Trophoblast cell (in vitro differentiated cells and primary cell): ENCODE data around the gene EPHA6.

Experiments
- DNase-seq, 2 donors: peaks; one replicate each; pipeline ENCODE4 v3.0.0-alpha.2; 2016
- H2AFZ ChIP-seq: 2 replicates; pipeline ENCODE4 v1.6.1; 2013; ENCODE audit warnings: low read length, moderate library complexity, mild to moderate bottlenecking; ENCODE audit not compliant: insufficient read depth, poor library complexity
- H2AK5ac ChIP-seq: 2 replicates; pipeline ENCODE4 v1.6.1; 2013; ENCODE audit warnings: mild to moderate bottlenecking, low read length
- H2BK120ac ChIP-seq: 2 replicates; pipeline ENCODE4 v1.6.1; 2013; ENCODE audit warnings: low read length, mild to moderate bottlenecking, moderate library complexity; ENCODE audit not compliant: insufficient read depth, poor library complexity
- H2BK12ac ChIP-seq: 2 replicates; pipeline ENCODE4 v1.6.1; 2013; ENCODE audit warnings: mild to moderate bottlenecking, low read length, moderate library complexity
- H2BK5ac ChIP-seq: 2 replicates; pipeline ENCODE4 v1.6.1; 2013; ENCODE audit warnings: low read length, low read depth, moderate library complexity, mild to moderate bottlenecking; ENCODE audit not compliant: poor library complexity
- H3K14ac ChIP-seq: 2 replicates; pipeline ENCODE4 v1.6.1; 2013; ENCODE audit warnings: mild to moderate bottlenecking, low read length
- H3K18ac ChIP-seq: 2 replicates; pipeline ENCODE4 v1.6.1; 2013; ENCODE audit warnings: mild to moderate bottlenecking, low read length
- H3K23ac ChIP-seq: 2 replicates; pipeline ENCODE4 v1.6.1; 2013; ENCODE audit warnings: low read length
- H3K27ac ChIP-seq: 2 replicates; pipeline ENCODE4 v1.5.1; 2013; ENCODE audit warnings: low read depth, mild to moderate bottlenecking, inconsistent platforms, low read length, moderate library complexity
- H3K27me3 ChIP-seq: 2 replicates; pipeline ENCODE4 v1.6.1; 2013; ENCODE audit warnings: inconsistent platforms, mild to moderate bottlenecking, low read length, moderate library complexity; ENCODE audit not compliant: insufficient read depth
- H3K36me3 ChIP-seq, 2 experiments: 1 replicate in 1 of 2; 2 replicates in 1 of 2; pipeline ENCODE4 v1.6.1; 2013; ENCODE audit warnings: low read length in 2 of 2, mild to moderate bottlenecking in 2 of 2, moderate library complexity in 1 of 2; ENCODE audit not compliant: insufficient read depth in 2 of 2, control insufficient read depth in 1 of 2
- H3K4ac ChIP-seq: 2 replicates; pipeline ENCODE4 v1.6.1; 2013; ENCODE audit warnings: low read depth, mild to moderate bottlenecking, low read length, moderate library complexity
- H3K4me1 ChIP-seq, 2 experiments: 1 replicate in 1 of 2; 2 replicates in 1 of 2; pipeline ENCODE4 v1.6.1; 2013; ENCODE audit warnings: low read length in 2 of 2, mild to moderate bottlenecking in 2 of 2, moderate library complexity in 1 of 2; ENCODE audit not compliant: insufficient read depth in 2 of 2, control insufficient read depth in 1 of 2
- H3K4me2 ChIP-seq: 2 replicates; pipeline ENCODE4 v1.6.1; 2013; ENCODE audit warnings: inconsistent platforms, mild to moderate bottlenecking, low read length, moderate library complexity
- H3K4me3 ChIP-seq: 2 replicates; pipeline ENCODE4 v1.5.1; 2013; ENCODE audit warnings: mild to moderate bottlenecking, low read depth, low read length, inconsistent platforms
- H3K79me1 ChIP-seq: one replicate; pipeline ENCODE4 v1.6.1; 2013; ENCODE audit warnings: low read length
- H3K79me2 ChIP-seq: 2 replicates; pipeline ENCODE4 v1.6.1; 2013; ENCODE audit warnings: low read length, mild to moderate bottlenecking; ENCODE audit not compliant: control insufficient read depth, insufficient read depth, poor library complexity
- H3K9ac ChIP-seq: 2 replicates; pipeline ENCODE4 v1.6.1; 2013; ENCODE audit warnings: mild to moderate bottlenecking, low read length
- H3K9me3 ChIP-seq: 2 replicates; pipeline ENCODE4 v1.6.1; 2013; ENCODE audit warnings: low read depth, mild to moderate bottlenecking, control low read depth, inconsistent platforms, low read length; ENCODE audit not compliant: insufficient read depth
- H4K12ac ChIP-seq: 2 replicates; pipeline ENCODE4 v1.6.1; 2013; ENCODE audit warnings: low read depth, mild to moderate bottlenecking, low read length, moderate library complexity
- H4K8ac ChIP-seq: 2 replicates; pipeline ENCODE4 v1.6.1; 2013; ENCODE audit warnings: low read depth, mild to moderate bottlenecking, low read length, moderate library complexity
- H4K91ac ChIP-seq: one replicate; pipeline ENCODE4 v1.6.1; 2013; ENCODE audit warnings: low read depth, mild to moderate bottlenecking, low read length, moderate library complexity
- WGBS: extraction: QIAGEN DNeasy Blood & Tissue Kit; methylation state at CpG from one replicate; pipeline ENCODE4 v1.1.7; 2013; ENCODE audit warnings: missing lambda C conversion rate; ENCODE audit not compliant: insufficient read length, insufficient coverage; ENCODE audit errors: extremely low coverage; 5-methylcytosine and 5-hydroxymethylcytosine counted together

The EPHA6 gene

GRCh38 chr3:97658668-97659285 lies 844.4 kb downstream of the EPHA6 start:
- no peak overlapping the region for H2AFZ ChIP-seq
- no peaks in the 10 kb centered on the region for H3K79me1 ChIP-seq
- no peaks in the 10 kb centered on the region for H3K9me3 ChIP-seq
- no peak overlapping the region for H3K27ac ChIP-seq
- no peak overlapping the region for H3K4me3 ChIP-seq
- H4K91ac ChIP-seq, result no peak overlapping the region
- H3K9ac ChIP-seq, result no peak overlapping the region
- H3K36me3 ChIP-seq, result no peaks in the 10 kb centered on the region
- no peaks in the 10 kb centered on the region for H3K4me1 ChIP-seq
- WGBS, result no CpG with 5 or more reads among the region's 3 CpGs
- H3K4ac ChIP-seq, result no peak overlapping the region
- no peak overlapping the region for H4K12ac ChIP-seq
- no peak overlapping the region for H2AK5ac ChIP-seq
- no peaks in the 10 kb centered on the region for H3K79me2 ChIP-seq
- no peaks in the 10 kb centered on the region for H3K27me3 ChIP-seq
- no peak overlapping the region for H2BK5ac ChIP-seq
- no peak overlapping the region for H2BK120ac ChIP-seq
- H4K8ac ChIP-seq, result no peak overlapping the region
- DNase-seq, result peak in 1 of 2 donors; percentile 64
- no peak overlapping the region for H2BK12ac ChIP-seq
- no peak overlapping the region for H3K4me2 ChIP-seq
- H3K23ac ChIP-seq, result no peak overlapping the region
- no peak overlapping the region for H3K18ac ChIP-seq
- H3K14ac ChIP-seq, result no peak overlapping the region

GRCh38 chr3:97662264-97662663 lies 847.9 kb downstream of the EPHA6 start:
- no peak overlapping the region for H2BK120ac ChIP-seq
- H3K4me3 ChIP-seq, result no peak overlapping the region
- H3K27me3 ChIP-seq, result no peaks in the 10 kb centered on the region
- no peak overlapping the region for H3K27ac ChIP-seq
- no peak overlapping the region for H3K23ac ChIP-seq
- no peaks in the 10 kb centered on the region for H3K79me2 ChIP-seq
- H2AK5ac ChIP-seq, result no peak overlapping the region
- no peak overlapping the region for H3K4ac ChIP-seq
- H3K36me3 ChIP-seq, result no peaks in the 10 kb centered on the region
- WGBS, result no CpG with 5 or more reads among the region's 5 CpGs
- no peak for DNase-seq
- no peaks in the 10 kb centered on the region for H3K79me1 ChIP-seq
- H3K14ac ChIP-seq, result no peak overlapping the region
- no peak overlapping the region for H4K91ac ChIP-seq
- H4K12ac ChIP-seq, result no peak overlapping the region
- no peak overlapping the region for H2AFZ ChIP-seq
- no peak overlapping the region for H3K18ac ChIP-seq
- H4K8ac ChIP-seq, result no peak overlapping the region
- H3K9me3 ChIP-seq, result no peaks in the 10 kb centered on the region
- no peak overlapping the region for H2BK12ac ChIP-seq
- no peaks in the 10 kb centered on the region for H3K4me1 ChIP-seq
- no peak overlapping the region for H2BK5ac ChIP-seq
- H3K4me2 ChIP-seq, result no peak overlapping the region
- H3K9ac ChIP-seq, result no peak overlapping the region

GRCh38 chr3:97662762-97663161 lies 848.4 kb downstream of the EPHA6 start:
- Histone ChIP-seq H4K12ac (no peak overlapping the region), H3K79me1 (no peaks in the 10 kb centered on the region), H2BK12ac (no peak overlapping the region), H3K4me1 (no peaks in the 10 kb centered on the region), H2AK5ac (no peak overlapping the region), H4K91ac (no peak overlapping the region), H3K4me2 (no peak overlapping the region), H3K18ac (no peak overlapping the region), H3K4ac (no peak overlapping the region), H3K9me3 (no peaks in the 10 kb centered on the region), H3K14ac (no peak overlapping the region), H4K8ac (no peak overlapping the region), H3K36me3 (no peaks in the 10 kb centered on the region), H3K27ac (no peak overlapping the region), H2BK5ac (no peak overlapping the region), H3K79me2 (no peaks in the 10 kb centered on the region), H2BK120ac (no peak overlapping the region), H3K4me3 (no peak overlapping the region), H2AFZ (no peak overlapping the region), H3K23ac (no peak overlapping the region), H3K27me3 (no peaks in the 10 kb centered on the region), H3K9ac (no peak overlapping the region)
- DNase-seq, result peak; percentile 4 to 42
- WGBS, result no CpG with 5 or more reads among the region's 3 CpGs

- Histone ChIP-seq H2BK120ac (no peak overlapping the region), H3K4me3 (no peak overlapping the region), H3K23ac (no peak overlapping the region), H3K4me2 (no peak overlapping the region), H4K8ac (no peak overlapping the region), H2BK12ac (no peak overlapping the region), H3K27ac (no peak overlapping the region), H4K12ac (no peak overlapping the region), H3K9me3 (no peaks in the 10 kb centered on the region), H3K4ac (no peak overlapping the region), H2BK5ac (no peak overlapping the region), H3K36me3 (no peaks in the 10 kb centered on the region), H3K79me1 (no peaks in the 10 kb centered on the region), H2AK5ac (no peak overlapping the region), H3K18ac (no peak overlapping the region), H3K4me1 (no peaks in the 10 kb centered on the region), H3K27me3 (no peaks in the 10 kb centered on the region), H3K14ac (no peak overlapping the region), H2AFZ (no peak overlapping the region), H3K9ac (no peak overlapping the region), H4K91ac (no peak overlapping the region), H3K79me2 (no peaks in the 10 kb centered on the region)
- WGBS, result no CpG with 5 or more reads among the region's 5 CpGs
- no peak for DNase-seq
Observed at GRCh38 chr3:97665896-97666295, 851.5 kb downstream of the EPHA6 start.
